DOHH2 (cell line): Measurements from ENCODE around the gene POMGNT1.

Experiments
- CTCF ChIP-seq: fragments of 200-600 bp; sonication (generic); IDR thresholded peaks from one replicate; pipeline ENCODE4 v1.5.1; 2014; ENCODE audit warnings: antibody characterized with exemption, mild to moderate bottlenecking, low read depth, low read length; ENCODE audit not compliant: poor library complexity, severe bottlenecking
- EZH2phosphoT487 ChIP-seq: fragments of 200-600 bp; sonication (generic); IDR thresholded peaks from 2 replicates; pipeline ENCODE4 v1.6.1; 2017; ENCODE audit warnings: borderline replicate concordance, mild to moderate bottlenecking, antibody characterized with exemption, low read length, moderate library complexity, mixed read lengths

- TF ChIP-seq CTCF (no peak), EZH2phosphoT487 (no peak)
These were observed 21.9 kb downstream of the POMGNT1 start, which contains the start of gene P3R3URF for GRCh38 chr1:46176211-46176865.
